Measurements from ENCODE around the gene PFKFB1.
"Not testable (repeated sequence)": the region's sequence is repeated elsewhere in the genome, so short reads cannot be mapped to it uniquely, and the experiment has no call there.

DNA sequence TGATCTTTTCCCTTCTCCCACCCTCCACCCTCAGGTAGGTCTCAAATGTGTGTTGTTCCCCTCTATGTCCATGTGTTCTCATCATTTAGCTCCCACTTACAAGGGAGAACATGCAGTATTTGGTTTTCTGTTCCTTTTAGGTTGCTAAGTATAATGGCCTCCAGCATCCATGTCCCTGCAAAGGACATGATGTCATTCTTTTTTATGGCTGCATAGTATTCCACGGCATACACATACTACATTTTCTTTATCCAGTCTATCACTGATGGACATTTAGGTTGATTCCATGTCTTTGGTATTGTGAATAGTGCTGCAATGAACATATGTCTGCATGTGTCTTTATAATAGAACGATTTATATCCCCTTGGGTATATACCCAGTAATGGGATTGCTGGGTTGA lies 10.7 kb downstream of the PFKFB1 start:
- TF ChIP-seq, protein P1, sequence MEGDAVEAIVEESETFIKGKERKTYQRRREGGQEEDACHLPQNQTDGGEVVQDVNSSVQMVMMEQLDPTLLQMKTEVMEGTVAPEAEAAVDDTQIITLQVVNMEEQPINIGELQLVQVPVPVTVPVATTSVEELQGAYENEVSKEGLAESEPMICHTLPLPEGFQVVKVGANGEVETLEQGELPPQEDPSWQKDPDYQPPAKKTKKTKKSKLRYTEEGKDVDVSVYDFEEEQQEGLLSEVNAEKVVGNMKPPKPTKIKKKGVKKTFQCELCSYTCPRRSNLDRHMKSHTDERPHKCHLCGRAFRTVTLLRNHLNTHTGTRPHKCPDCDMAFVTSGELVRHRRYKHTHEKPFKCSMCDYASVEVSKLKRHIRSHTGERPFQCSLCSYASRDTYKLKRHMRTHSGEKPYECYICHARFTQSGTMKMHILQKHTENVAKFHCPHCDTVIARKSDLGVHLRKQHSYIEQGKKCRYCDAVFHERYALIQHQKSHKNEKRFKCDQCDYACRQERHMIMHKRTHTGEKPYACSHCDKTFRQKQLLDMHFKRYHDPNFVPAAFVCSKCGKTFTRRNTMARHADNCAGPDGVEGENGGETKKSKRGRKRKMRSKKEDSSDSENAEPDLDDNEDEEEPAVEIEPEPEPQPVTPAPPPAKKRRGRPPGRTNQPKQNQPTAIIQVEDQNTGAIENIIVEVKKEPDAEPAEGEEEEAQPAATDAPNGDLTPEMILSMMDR (IDR thresholded peaks at IDR 0.05): not testable (repeated sequence)
- TF ChIP-seq, protein P2, sequence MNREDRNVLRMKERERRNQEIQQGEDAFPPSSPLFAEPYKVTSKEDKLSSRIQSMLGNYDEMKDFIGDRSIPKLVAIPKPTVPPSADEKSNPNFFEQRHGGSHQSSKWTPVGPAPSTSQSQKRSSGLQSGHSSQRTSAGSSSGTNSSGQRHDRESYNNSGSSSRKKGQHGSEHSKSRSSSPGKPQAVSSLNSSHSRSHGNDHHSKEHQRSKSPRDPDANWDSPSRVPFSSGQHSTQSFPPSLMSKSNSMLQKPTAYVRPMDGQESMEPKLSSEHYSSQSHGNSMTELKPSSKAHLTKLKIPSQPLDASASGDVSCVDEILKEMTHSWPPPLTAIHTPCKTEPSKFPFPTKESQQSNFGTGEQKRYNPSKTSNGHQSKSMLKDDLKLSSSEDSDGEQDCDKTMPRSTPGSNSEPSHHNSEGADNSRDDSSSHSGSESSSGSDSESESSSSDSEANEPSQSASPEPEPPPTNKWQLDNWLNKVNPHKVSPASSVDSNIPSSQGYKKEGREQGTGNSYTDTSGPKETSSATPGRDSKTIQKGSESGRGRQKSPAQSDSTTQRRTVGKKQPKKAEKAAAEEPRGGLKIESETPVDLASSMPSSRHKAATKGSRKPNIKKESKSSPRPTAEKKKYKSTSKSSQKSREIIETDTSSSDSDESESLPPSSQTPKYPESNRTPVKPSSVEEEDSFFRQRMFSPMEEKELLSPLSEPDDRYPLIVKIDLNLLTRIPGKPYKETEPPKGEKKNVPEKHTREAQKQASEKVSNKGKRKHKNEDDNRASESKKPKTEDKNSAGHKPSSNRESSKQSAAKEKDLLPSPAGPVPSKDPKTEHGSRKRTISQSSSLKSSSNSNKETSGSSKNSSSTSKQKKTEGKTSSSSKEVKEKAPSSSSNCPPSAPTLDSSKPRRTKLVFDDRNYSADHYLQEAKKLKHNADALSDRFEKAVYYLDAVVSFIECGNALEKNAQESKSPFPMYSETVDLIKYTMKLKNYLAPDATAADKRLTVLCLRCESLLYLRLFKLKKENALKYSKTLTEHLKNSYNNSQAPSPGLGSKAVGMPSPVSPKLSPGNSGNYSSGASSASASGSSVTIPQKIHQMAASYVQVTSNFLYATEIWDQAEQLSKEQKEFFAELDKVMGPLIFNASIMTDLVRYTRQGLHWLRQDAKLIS (CRISPR knock-in tag; IDR thresholded peaks at IDR 0.05; ENCODE audit: borderline replicate concordance): not testable (repeated sequence)
- not testable (repeated sequence) for TF ChIP-seq ESRRA (CRISPR knock-in tag; IDR thresholded peaks at IDR 0.05; ENCODE audit: borderline replicate concordance); TCF7 (CRISPR knock-in tag; IDR thresholded peaks at IDR 0.05; ENCODE audit: low read depth); SMAD3 (CRISPR knock-in tag; IDR thresholded peaks at IDR 0.05; ENCODE audit: borderline replicate concordance); ZNF423 (CRISPR knock-in tag; IDR thresholded peaks at IDR 0.05); CBFB (CRISPR knock-in tag; IDR thresholded peaks at IDR 0.05; ENCODE audit: low read depth); ZNF138 (CRISPR knock-in tag; conservative IDR thresholded peaks at IDR 0.05)
- TF ChIP-seq, protein P3, sequence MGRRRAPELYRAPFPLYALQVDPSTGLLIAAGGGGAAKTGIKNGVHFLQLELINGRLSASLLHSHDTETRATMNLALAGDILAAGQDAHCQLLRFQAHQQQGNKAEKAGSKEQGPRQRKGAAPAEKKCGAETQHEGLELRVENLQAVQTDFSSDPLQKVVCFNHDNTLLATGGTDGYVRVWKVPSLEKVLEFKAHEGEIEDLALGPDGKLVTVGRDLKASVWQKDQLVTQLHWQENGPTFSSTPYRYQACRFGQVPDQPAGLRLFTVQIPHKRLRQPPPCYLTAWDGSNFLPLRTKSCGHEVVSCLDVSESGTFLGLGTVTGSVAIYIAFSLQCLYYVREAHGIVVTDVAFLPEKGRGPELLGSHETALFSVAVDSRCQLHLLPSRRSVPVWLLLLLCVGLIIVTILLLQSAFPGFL (CRISPR knock-in tag; IDR thresholded peaks at IDR 0.05; ENCODE audit: borderline replicate concordance): not testable (repeated sequence)
- TF ChIP-seq, protein P4, sequence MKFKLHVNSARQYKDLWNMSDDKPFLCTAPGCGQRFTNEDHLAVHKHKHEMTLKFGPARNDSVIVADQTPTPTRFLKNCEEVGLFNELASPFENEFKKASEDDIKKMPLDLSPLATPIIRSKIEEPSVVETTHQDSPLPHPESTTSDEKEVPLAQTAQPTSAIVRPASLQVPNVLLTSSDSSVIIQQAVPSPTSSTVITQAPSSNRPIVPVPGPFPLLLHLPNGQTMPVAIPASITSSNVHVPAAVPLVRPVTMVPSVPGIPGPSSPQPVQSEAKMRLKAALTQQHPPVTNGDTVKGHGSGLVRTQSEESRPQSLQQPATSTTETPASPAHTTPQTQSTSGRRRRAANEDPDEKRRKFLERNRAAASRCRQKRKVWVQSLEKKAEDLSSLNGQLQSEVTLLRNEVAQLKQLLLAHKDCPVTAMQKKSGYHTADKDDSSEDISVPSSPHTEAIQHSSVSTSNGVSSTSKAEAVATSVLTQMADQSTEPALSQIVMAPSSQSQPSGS (CRISPR knock-in tag; IDR thresholded peaks at IDR 0.05; ENCODE audit: borderline replicate concordance, low read depth): not testable (repeated sequence)
